ENCODE measurements around the gene CAP1.

CAP1 gene

DNA sequence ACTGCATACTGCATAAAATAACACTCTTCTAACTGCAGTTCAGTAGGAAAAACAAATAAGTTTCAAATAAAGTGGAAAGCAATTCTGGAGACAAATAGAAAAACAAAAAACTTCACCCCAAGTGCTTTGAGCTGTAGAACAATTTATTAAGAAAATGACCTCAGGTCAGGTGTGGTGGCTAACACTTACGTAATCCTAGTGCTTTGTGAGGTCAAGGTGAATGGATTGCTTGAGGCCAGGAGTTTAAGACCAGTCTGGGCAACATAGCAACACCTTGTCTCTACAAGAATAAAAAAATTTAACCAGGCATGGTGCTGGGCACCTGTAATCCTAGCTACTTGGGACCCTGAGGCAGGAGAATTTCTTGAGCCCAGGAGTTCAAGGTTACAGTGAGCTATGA lies 61.5 kb downstream of the CAP1 start:
- DNase-seq (ENCODE audit: low read depth) = no peak
- no peak for TF ChIP-seq CTCF (conservative IDR thresholded peaks at IDR 0.05; ENCODE audit: control insufficient read depth, insufficient read depth, low read depth, low read length)
- no peak overlapping the region for H3K4me3 ChIP-seq (ENCODE audit: control insufficient read depth, low read depth, low read length)

DNA sequence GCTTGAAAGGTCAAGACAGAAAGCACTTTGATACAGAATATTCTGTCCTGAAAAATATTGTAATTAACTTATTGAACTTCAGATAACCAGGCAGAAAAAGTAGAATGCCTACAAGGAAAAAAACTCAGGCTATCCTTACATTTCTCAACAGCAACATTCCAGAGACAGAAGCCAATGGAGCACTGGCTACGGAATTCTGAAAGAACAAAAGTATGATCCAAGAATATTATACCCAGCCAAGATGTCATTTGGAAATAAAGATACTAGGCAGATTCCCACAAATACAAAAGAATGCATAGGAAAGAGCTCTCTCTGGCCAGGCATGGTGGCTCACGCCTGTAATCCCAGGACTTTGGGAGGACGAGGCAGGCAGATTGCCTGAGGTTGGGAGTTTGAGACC lies 62.4 kb downstream of the CAP1 start:
- H3K4me3 ChIP-seq (ENCODE audit: control insufficient read depth, low read depth, low read length) = no peak overlapping the region
- TF ChIP-seq CTCF (conservative IDR thresholded peaks at IDR 0.05; ENCODE audit: control insufficient read depth, insufficient read depth, low read depth, low read length) = no peak
- no peak for DNase-seq (ENCODE audit: low read depth)

- H3K4me3 ChIP-seq (ENCODE audit: control insufficient read depth, low read depth, low read length) = no peak overlapping the region
- TF ChIP-seq CTCF (conservative IDR thresholded peaks at IDR 0.05; ENCODE audit: control insufficient read depth, insufficient read depth, low read depth, low read length) = no peak
- no peak for DNase-seq (ENCODE audit: low read depth)
These were observed 64.5 kb downstream of the CAP1 start for GRCh38 chr1:40105028-40105427.

DNA sequence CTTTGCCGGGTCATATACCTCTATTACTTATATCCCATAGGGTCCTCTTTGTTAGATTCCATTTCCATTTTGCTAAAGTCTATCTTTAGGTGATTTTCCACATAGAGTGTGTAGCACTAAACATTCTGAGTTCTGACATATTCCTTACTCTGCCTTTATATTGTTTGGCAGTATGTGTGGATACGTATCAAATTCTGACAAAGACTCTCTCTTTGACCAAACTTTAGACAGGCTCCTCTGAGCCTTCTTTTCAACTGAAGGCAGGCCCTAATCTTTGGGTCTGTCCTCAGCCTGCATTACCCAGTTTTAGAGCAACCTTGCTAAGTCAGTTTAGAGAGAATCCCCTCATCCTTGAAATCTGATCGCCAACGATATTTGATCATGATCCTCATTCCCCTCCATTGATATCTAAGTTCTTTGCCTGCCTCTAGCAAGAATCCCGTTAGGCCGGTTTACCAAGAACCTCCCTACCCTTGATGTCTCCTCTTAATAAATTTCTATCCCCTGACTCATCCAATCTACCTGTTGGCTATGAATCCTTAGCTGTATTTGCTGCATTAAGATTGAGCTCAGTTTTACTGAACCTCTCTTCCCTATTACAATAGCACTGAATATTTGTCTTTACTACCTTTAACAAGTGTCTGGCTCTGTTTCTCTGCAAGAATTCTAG lies 66.9 kb downstream of the CAP1 start:
- DNase-seq (ENCODE audit: low read depth) = no peak
- H3K4me3 ChIP-seq (ENCODE audit: control insufficient read depth, low read depth, low read length) = no peak overlapping the region
- TF ChIP-seq CTCF (conservative IDR thresholded peaks at IDR 0.05; ENCODE audit: control insufficient read depth, insufficient read depth, low read depth, low read length) = no peak

GRCh38 chr1:40110389-40110788 lies 69.9 kb downstream of the CAP1 start:
- no peak overlapping the region for H3K4me3 ChIP-seq (ENCODE audit: control insufficient read depth, low read depth, low read length)
- DNase-seq (ENCODE audit: low read depth) = no peak
- no peak for TF ChIP-seq CTCF (conservative IDR thresholded peaks at IDR 0.05; ENCODE audit: control insufficient read depth, insufficient read depth, low read depth, low read length)

DNA sequence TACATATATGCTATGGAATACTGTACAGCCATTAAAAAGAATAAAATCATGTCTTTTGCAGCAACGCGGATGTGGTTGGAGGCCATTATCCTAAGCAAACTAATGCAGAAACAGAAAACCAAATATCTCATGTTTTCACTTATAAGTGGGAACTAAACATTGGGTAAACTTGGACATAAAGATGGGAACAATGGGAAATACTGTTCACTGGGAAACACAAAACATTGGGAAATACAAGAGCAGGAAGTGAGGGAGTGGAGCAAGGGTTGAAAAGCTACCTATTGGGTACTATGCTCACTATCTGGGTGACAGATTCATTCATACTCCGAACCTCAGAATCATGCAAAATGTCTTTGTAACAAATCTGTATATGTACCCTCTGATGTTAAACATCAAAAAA lies 73.9 kb downstream of the CAP1 start:
- TF ChIP-seq CTCF (conservative IDR thresholded peaks at IDR 0.05; ENCODE audit: control insufficient read depth, insufficient read depth, low read depth, low read length) = no peak
- no peak for DNase-seq (ENCODE audit: low read depth)

GRCh38 chr1:40120128-40120527 lies 79.6 kb downstream of the CAP1 start:
- TF ChIP-seq CTCF (conservative IDR thresholded peaks at IDR 0.05; ENCODE audit: control insufficient read depth, insufficient read depth, low read depth, low read length) = no peak
- DNase-seq (ENCODE audit: low read depth) = no peak
- no peak overlapping the region for H3K4me3 ChIP-seq (ENCODE audit: control insufficient read depth, low read depth, low read length)

More for the DNA sequence above, 73.9 kb downstream of the CAP1 start:
- no peak overlapping the region for H3K4me3 ChIP-seq (ENCODE audit: control insufficient read depth, low read depth, low read length)
